ENCODE results near the gene STK32B.

DNA sequence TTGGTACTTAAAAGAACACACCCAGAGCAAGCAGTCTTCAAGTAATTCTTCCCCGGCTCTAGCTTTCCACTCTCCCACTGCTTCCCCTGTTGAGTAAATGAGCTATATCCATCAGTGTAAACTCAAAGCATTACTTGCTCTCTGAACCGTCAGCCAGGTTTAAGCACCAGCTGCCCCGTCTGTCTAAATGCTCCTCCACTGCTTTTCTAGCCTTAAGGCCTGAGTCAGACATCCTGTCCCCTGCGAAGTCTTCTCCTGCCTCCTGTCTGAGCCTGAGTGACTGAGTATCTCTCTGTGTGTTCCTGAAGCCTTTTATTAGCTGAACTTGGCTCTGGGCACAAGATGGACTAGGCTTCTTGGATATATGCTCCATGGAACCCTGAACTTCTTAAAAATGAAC, 205.1 kb downstream of the STK32B start:
- TF ChIP-seq TAF1 (conservative IDR thresholded peaks at IDR 0.05): no peak
- TF ChIP-seq JUND (IDR thresholded peaks at IDR 0.05): no peak
- TF ChIP-seq MAX (IDR thresholded peaks at IDR 0.05): no peak
- TF ChIP-seq SP1 (IDR thresholded peaks at IDR 0.05): no peak
- no peak for TF ChIP-seq CTCF (IDR thresholded peaks at IDR 0.05; ENCODE audit: low read depth, low read length, missing input control)
- TF ChIP-seq RAD21 (IDR thresholded peaks at IDR 0.05): no peak
- no peak for TF ChIP-seq YY1 (IDR thresholded peaks at IDR 0.05)
- TF ChIP-seq FOXA1 (IDR thresholded peaks at IDR 0.05): no peak
- TF ChIP-seq EGR1 (IDR thresholded peaks at IDR 0.05; ENCODE audit: low read depth in 2 of 2): no peak
- TF ChIP-seq ATF3 (IDR thresholded peaks at IDR 0.05): no peak
- no peak for TF ChIP-seq HNF4G (IDR thresholded peaks at IDR 0.05)
- no peak for TF ChIP-seq FOXA2 (IDR thresholded peaks at IDR 0.05)
- TF ChIP-seq, protein P1, sequence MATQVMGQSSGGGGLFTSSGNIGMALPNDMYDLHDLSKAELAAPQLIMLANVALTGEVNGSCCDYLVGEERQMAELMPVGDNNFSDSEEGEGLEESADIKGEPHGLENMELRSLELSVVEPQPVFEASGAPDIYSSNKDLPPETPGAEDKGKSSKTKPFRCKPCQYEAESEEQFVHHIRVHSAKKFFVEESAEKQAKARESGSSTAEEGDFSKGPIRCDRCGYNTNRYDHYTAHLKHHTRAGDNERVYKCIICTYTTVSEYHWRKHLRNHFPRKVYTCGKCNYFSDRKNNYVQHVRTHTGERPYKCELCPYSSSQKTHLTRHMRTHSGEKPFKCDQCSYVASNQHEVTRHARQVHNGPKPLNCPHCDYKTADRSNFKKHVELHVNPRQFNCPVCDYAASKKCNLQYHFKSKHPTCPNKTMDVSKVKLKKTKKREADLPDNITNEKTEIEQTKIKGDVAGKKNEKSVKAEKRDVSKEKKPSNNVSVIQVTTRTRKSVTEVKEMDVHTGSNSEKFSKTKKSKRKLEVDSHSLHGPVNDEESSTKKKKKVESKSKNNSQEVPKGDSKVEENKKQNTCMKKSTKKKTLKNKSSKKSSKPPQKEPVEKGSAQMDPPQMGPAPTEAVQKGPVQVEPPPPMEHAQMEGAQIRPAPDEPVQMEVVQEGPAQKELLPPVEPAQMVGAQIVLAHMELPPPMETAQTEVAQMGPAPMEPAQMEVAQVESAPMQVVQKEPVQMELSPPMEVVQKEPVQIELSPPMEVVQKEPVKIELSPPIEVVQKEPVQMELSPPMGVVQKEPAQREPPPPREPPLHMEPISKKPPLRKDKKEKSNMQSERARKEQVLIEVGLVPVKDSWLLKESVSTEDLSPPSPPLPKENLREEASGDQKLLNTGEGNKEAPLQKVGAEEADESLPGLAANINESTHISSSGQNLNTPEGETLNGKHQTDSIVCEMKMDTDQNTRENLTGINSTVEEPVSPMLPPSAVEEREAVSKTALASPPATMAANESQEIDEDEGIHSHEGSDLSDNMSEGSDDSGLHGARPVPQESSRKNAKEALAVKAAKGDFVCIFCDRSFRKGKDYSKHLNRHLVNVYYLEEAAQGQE (IDR thresholded peaks at IDR 0.05): no peak

All from liver (tissue), 3 donors.